HepG2 (cell line): ENCODE results near the gene ADORA2B. TPM values are rescaled to one million over a fixed set of nuclear protein-coding genes. Genes with fewer than 3 reads are reported as not detected.
A peak's percentile ranks its signal among the peaks of the same experiment; 100 is the strongest.

ENCODE experiments used
- ATAC-seq: fragments of 200-7000 bp; cut with Tn5 transposase; 3 replicates; pipeline ENCODE4 v1.9.1; 2020; ENCODE audit warnings: mild to moderate bottlenecking, moderate library complexity
- BruUV-seq: library from RNA; stranded (reverse); fragments of 400-500 nt; replicated peaks from 2 replicates; lab custom pipeline; 2021; lab: Mats Ljungman, UMichigan
- CTCF ChIA-PET: fragments of 300-600 bp; formaldehyde crosslinking; extraction: SDS; loops from one replicate; lab custom pipeline; 2021; ENCODE audit warnings: low total read pairs, inconsistent platforms, low intra/inter-chr PET ratio; lab: Yijun Ruan, JAX
- POLR2A ChIA-PET: fragments of 350-600 bp; sonication (Branson Sonifier 250); formaldehyde crosslinking; loops from one replicate; lab custom pipeline; 2020; ENCODE audit warnings: antibody characterized with exemption, inconsistent platforms; lab: Yijun Ruan, JAX
- DNase-seq: peaks from one replicate; pipeline ENCODE4 v3.0.0-alpha.2; 2015; ENCODE audit warnings: low spot score
- FAIRE-seq: peaks from 3 replicates; lab custom pipeline; 2011; peaks lifted over from hg19 to GRCh38; lab: Jason Lieb, UNC
- H2AFZ ChIP-seq: one replicate; pipeline ENCODE4 v1.6.1; 2011; ENCODE audit warnings: low read length, inconsistent platforms
- H3K27ac ChIP-seq: fragments of 300-600 bp; 3 replicates; pipeline ENCODE4 v1.8.0; 2011; ENCODE audit warnings: mixed run types, mild to moderate bottlenecking, mixed read lengths, low read length, inconsistent platforms; ENCODE audit not compliant: insufficient read depth; ENCODE audit errors: extremely low read length
- H3K27me3 ChIP-seq, 2 experiments: fragments of 200-600 bp in 1 of 2; 2 replicates in 1 of 2; 3 replicates in 1 of 2; pipeline versions ENCODE4 v1.6.0 to v1.8.0; 2011; ENCODE audit warnings: low read length in 2 of 2, mild to moderate bottlenecking in 2 of 2, moderate library complexity in 2 of 2, inconsistent platforms in 1 of 2; ENCODE audit not compliant: insufficient read depth in 2 of 2, control insufficient read depth in 1 of 2
- H3K36me3 ChIP-seq, 2 experiments: fragments of 200-600 bp in 1 of 2; replicated peaks in 1 of 2; 2 replicates in 1 of 2; 3 replicates in 1 of 2; pipeline versions ENCODE4 v1.5.1 to v1.8.0; 2011; ENCODE audit warnings: low read length in 2 of 2, inconsistent platforms in 1 of 2; ENCODE audit not compliant: insufficient read depth in 2 of 2, control insufficient read depth in 1 of 2
- H3K4me1 ChIP-seq: 2 replicates; pipeline ENCODE4 v1.5.1; 2012; ENCODE audit warnings: low read length, inconsistent platforms; ENCODE audit not compliant: insufficient read depth
- H3K4me2 ChIP-seq: 2 replicates; pipeline ENCODE4 v1.6.0; 2011; ENCODE audit warnings: low read depth, low read length, inconsistent platforms
- H3K4me3 ChIP-seq, 3 experiments: fragments of 200-600 bp in 1 of 3; sonication (generic), shearing (Covaris generic) in 1 of 3; replicated peaks in 1 of 3; 2 replicates each; pipeline ENCODE4 v1.5.1; 2011 to 2016; ENCODE audit warnings: low read length in 3 of 3, inconsistent platforms in 2 of 3, low read depth in 2 of 3, mild to moderate bottlenecking in 2 of 3, control low read depth in 1 of 3, mixed read lengths in 1 of 3; ENCODE audit not compliant: insufficient read depth in 1 of 3
- H3K79me2 ChIP-seq: one replicate; pipeline ENCODE4 v1.6.1; 2011; ENCODE audit warnings: low read length, inconsistent platforms; ENCODE audit not compliant: insufficient read depth
- H3K9ac ChIP-seq: 2 replicates; pipeline ENCODE4 v1.6.0; 2011; ENCODE audit warnings: mild to moderate bottlenecking, low read depth, low read length, inconsistent platforms; ENCODE audit not compliant: insufficient read depth
- H3K9me3 ChIP-seq: 2 replicates; pipeline ENCODE4 v1.5.1; 2012; ENCODE audit warnings: mild to moderate bottlenecking, low read length
- H4K20me1 ChIP-seq: 2 replicates; pipeline ENCODE4 v1.6.0; 2011; ENCODE audit warnings: inconsistent platforms, mild to moderate bottlenecking, low read length, moderate library complexity; ENCODE audit not compliant: insufficient read depth
- FOXC1 ChIP-seq: sonication (generic); formaldehyde crosslinking; IDR thresholded peaks from 2 replicates; pipeline ENCODE4 v1.8.0; 2022; ENCODE audit warnings: mild to moderate bottlenecking, missing genetic modification reagents, borderline replicate concordance
- JUN ChIP-seq: sonication (generic); formaldehyde crosslinking; IDR thresholded peaks from 2 replicates; pipeline ENCODE4 v1.4.0; 2020; ENCODE audit warnings: mild to moderate bottlenecking, missing genetic modification reagents
- KDM4B ChIP-seq: sonication (generic); formaldehyde crosslinking; IDR thresholded peaks from 2 replicates; pipeline ENCODE4 v1.4.0; 2020; ENCODE audit warnings: missing genetic modification reagents
- NFIB ChIP-seq: sonication (generic); formaldehyde crosslinking; IDR thresholded peaks from 2 replicates; pipeline ENCODE4 v1.9.0; 2021; ENCODE audit warnings: missing genetic modification reagents, mild to moderate bottlenecking, borderline replicate concordance
- PRDM10 ChIP-seq: sonication (generic); formaldehyde crosslinking; IDR thresholded peaks from 2 replicates; pipeline ENCODE4 v1.4.0; 2020; ENCODE audit warnings: low read depth, missing genetic modification reagents
- REXO4 ChIP-seq: sonication (generic); formaldehyde crosslinking; IDR thresholded peaks from 2 replicates; pipeline ENCODE4 v1.8.0; 2022; ENCODE audit warnings: missing genetic modification reagents, mild to moderate bottlenecking, borderline replicate concordance
- SETDB1 ChIP-seq: sonication (generic); formaldehyde crosslinking; IDR thresholded peaks from 2 replicates; pipeline ENCODE4 v1.5.1; 2020; ENCODE audit warnings: missing genetic modification reagents, mild to moderate bottlenecking, borderline replicate concordance
- TMF1 ChIP-seq: sonication (generic); formaldehyde crosslinking; IDR thresholded peaks from 2 replicates; pipeline ENCODE4 v1.8.1; 2022; ENCODE audit warnings: low read depth, missing genetic modification reagents
- ZFY ChIP-seq: sonication (generic); formaldehyde crosslinking; IDR thresholded peaks from 2 replicates; pipeline ENCODE4 v1.4.0; 2020; ENCODE audit warnings: missing genetic modification reagents
- ZIK1 ChIP-seq: sonication (generic); formaldehyde crosslinking; IDR thresholded peaks from 2 replicates; pipeline ENCODE4 v1.5.0; 2020; ENCODE audit warnings: mild to moderate bottlenecking, low read depth, missing genetic modification reagents, borderline replicate concordance
- ZNF205 ChIP-seq: IDR thresholded peaks from 2 replicates; pipeline ENCODE4 v1.6.1; 2018; ENCODE audit warnings: missing biosample characterization, missing genetic modification reagents
- ZNF317 ChIP-seq: sonication (generic); formaldehyde crosslinking; IDR thresholded peaks from 2 replicates; pipeline ENCODE4 v1.5.0; 2020; ENCODE audit warnings: mild to moderate bottlenecking, missing genetic modification reagents
- ZNF605 ChIP-seq: sonication (generic); formaldehyde crosslinking; IDR thresholded peaks from 2 replicates; pipeline ENCODE4 v1.8.0; 2022; ENCODE audit warnings: mild to moderate bottlenecking, missing genetic modification reagents
- in situ Hi-C: cut with HindIII; loops from 2 replicates; pipeline ENCODE4 v1.10.0; 2017; ENCODE audit warnings: low pct_unique_long_range_greater_than_20kb; ENCODE audit not compliant: extremely low pct_ligation_motif_present
- intact Hi-C: fragments of 100-400 bp; cut with micrococcal nuclease; formaldehyde crosslinking; loops from one replicate; pipeline ENCODE4 v1.10.0; 2022; ENCODE audit not compliant: unreplicated experiment
- polyA plus RNA-seq, 8 experiments: library from polyadenylated mRNA; depleted of rRNA in 3 of 8; stranded (reverse) in 7 of 8; unstranded in 1 of 8; fragments of >200 nt; fragmentation: Illumina TruSeq in 4 of 8; extraction: Trizol in 4 of 8; gene quantifications; 2 replicates each; pipeline versions ENCODE4 v1.2.1 to v1.2.3, GENCODE V29; 2011 to 2016; ENCODE audit warnings: low read depth in 4 of 8, missing spikeins in 1 of 8, mixed read lengths in 1 of 8; ENCODE audit not compliant: insufficient read depth in 1 of 8
- total RNA-seq, 5 experiments: library from RNA; depleted of rRNA; stranded (reverse); fragments of >200 nt; fragmentation: Illumina TruSeq; extraction: Trizol; gene quantifications; 2 replicates each; pipeline ENCODE4 v1.2.3, GENCODE V29; 2016; ENCODE audit warnings: low read depth in 1 of 5
- TF ChIP-seq, protein P1 (sequence below): IDR thresholded peaks from 2 replicates; pipeline ENCODE4 v1.6.1; 2016; ENCODE audit warnings: low read depth, control low read depth
- TF ChIP-seq, protein P2 (sequence below): sonication (generic); formaldehyde crosslinking; IDR thresholded peaks from 2 replicates; pipeline ENCODE4 v1.4.0; 2020; ENCODE audit warnings: mild to moderate bottlenecking, low read depth, missing genetic modification reagents

Gene ADORA2B
- total and polyA plus RNA-seq, 2 of the 13 experiments (the other 11 are each of a cell fraction or from before 2014, with no cell fraction given), result 10.4 to 20.0 TPM

DNA sequence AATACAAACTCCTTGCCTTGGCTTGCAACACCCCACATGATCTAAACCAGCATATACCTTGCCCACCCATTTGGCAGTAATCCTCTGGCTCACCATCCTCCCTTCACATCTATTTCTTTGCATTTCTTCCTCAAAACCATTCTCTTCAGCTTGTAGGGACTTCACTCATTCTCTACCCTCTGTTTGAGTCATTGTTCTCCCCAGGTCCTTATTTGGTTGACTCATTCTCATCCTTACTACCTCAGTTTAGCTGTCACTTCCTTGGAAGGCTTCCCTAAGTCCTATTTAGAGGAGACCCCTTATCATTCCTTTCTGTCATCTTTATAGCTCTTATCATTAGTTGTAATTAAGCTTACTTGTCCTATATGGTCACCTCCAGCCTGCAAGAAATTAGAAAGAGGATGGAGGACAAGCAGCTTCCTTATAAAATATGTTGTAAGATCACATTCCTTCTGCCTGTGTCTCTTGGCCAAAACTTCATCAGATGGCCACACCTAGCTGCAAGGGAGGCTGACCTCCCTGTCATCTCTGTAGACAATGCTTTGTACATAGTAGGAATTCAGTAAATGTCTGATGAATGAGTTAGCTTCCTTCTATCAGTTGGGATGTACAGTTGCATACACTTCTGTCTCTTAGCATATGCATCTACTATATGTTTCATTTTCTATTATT lies 56.4 kb downstream of the ADORA2B start:
- FAIRE-seq (no peak), DNase-seq (no peak), ATAC-seq (no peak)
- in situ Hi-C loops (no loop called here), intact Hi-C loops (no loop called here)
- no peaks in the 10 kb centered on the region for H3K9me3 ChIP-seq
- H3K4me2 ChIP-seq, result peak overlapping the region; percentile 86
- CTCF ChIA-PET, result no interaction called here
- TF ChIP-seq ZIK1 (CRISPR knock-in tag), result no peak
- TF ChIP-seq, protein P1, sequence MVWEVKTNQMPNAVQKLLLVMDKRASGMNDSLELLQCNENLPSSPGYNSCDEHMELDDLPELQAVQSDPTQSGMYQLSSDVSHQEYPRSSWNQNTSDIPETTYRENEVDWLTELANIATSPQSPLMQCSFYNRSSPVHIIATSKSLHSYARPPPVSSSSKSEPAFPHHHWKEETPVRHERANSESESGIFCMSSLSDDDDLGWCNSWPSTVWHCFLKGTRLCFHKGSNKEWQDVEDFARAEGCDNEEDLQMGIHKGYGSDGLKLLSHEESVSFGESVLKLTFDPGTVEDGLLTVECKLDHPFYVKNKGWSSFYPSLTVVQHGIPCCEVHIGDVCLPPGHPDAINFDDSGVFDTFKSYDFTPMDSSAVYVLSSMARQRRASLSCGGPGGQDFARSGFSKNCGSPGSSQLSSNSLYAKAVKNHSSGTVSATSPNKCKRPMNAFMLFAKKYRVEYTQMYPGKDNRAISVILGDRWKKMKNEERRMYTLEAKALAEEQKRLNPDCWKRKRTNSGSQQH (CRISPR knock-in tag), result no peak
- no peak for TF ChIP-seq REXO4 (CRISPR knock-in tag)
- TF ChIP-seq KDM4B, result no peak
- no peak for TF ChIP-seq SETDB1 (CRISPR knock-in tag)
- TF ChIP-seq JUN, result no peak
- TF ChIP-seq NFIB, result no peak
- no peak for TF ChIP-seq TMF1
- TF ChIP-seq ZFY (CRISPR knock-in tag), result no peak
- TF ChIP-seq PRDM10 (CRISPR knock-in tag), result no peak
- TF ChIP-seq FOXC1, result no peak
- no peak for TF ChIP-seq ZNF605 (CRISPR knock-in tag)
- TF ChIP-seq, protein P2, sequence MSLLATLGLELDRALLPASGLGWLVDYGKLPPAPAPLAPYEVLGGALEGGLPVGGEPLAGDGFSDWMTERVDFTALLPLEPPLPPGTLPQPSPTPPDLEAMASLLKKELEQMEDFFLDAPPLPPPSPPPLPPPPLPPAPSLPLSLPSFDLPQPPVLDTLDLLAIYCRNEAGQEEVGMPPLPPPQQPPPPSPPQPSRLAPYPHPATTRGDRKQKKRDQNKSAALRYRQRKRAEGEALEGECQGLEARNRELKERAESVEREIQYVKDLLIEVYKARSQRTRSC (CRISPR knock-in tag), result no peak
- no peak for TF ChIP-seq ZNF317
- TF ChIP-seq ZNF205 (CRISPR knock-in tag), result no peak
- H4K20me1 ChIP-seq, result no peaks in the 10 kb centered on the region
- no peak overlapping the region for H3K27ac ChIP-seq
- H2AFZ ChIP-seq, result no peak overlapping the region
- H3K4me1 ChIP-seq, result peaks cover 26% of the 10 kb centered on the region
- H3K4me3 ChIP-seq, result peak overlapping the region; percentile 90 to 94 (median 91); a peak in 4 of 6 replicates
- H3K9ac ChIP-seq, result peak overlapping the region; percentile 90; the same call in 1 of the 2 replicates
- POLR2A ChIA-PET, result no interaction called here
- no TSS peak for BruUV-seq
- no peaks in the 10 kb centered on the region; a peak in 1 of 5 replicates for H3K27me3 ChIP-seq
- H3K79me2 ChIP-seq, result peaks cover 21% of the 10 kb centered on the region
- H3K36me3 ChIP-seq, result peaks cover 15 to 45% of the 10 kb centered on the region in 2 experiments
